GM06990 (cell line): ENCODE data around the gene AP3S1.

ENCODE experiments used
- DNase-seq: peaks from one replicate; pipeline ENCODE4 v3.0.0-alpha.2; 2011; ENCODE audit not compliant: insufficient read length; ENCODE audit errors: extremely low read depth
- H3K27me3 ChIP-seq: replicated peaks from 2 replicates; pipeline ENCODE4 v1.6.0; 2011; ENCODE audit warnings: low read length; ENCODE audit not compliant: control insufficient read depth, insufficient read depth
- H3K36me3 ChIP-seq: 2 replicates; pipeline ENCODE4 v1.5.1; 2011; ENCODE audit warnings: low read length; ENCODE audit not compliant: control insufficient read depth, insufficient read depth
- H3K4me3 ChIP-seq: replicated peaks from 2 replicates; pipeline ENCODE4 v1.5.1; 2011; ENCODE audit warnings: low read depth, mild to moderate bottlenecking, control low read depth, low read length
- CTCF ChIP-seq: IDR thresholded peaks from 2 replicates; pipeline ENCODE4 v1.5.1; 2011; ENCODE audit warnings: low read length, control low read depth, mild to moderate bottlenecking, inconsistent platforms; ENCODE audit not compliant: insufficient read depth, poor library complexity, severe bottlenecking

The AP3S1 gene

GRCh38 chr5:115841382-115842088 is at the start of gene AP3S1, which contains the start of gene ATG12:
Gene AP3S1 (plus strand): TSS chr5:115841935. CDS start chr5:115842038, 103 bp downstream.
Gene ATG12 (minus strand): TSS chr5:115841565. CDS start chr5:115841552, 13 bp downstream.
- peak within 1 kb of the TSS; percentile 97 for H3K4me3 ChIP-seq
- H3K27me3 ChIP-seq = no peaks in the 10 kb centered on the region
- DNase-seq = peak; percentile 95
- H3K36me3 ChIP-seq = peaks cover 3% of the 10 kb centered on the region; the same call in 1 of the 2 replicates
- no peak for TF ChIP-seq CTCF

GRCh38 chr5:115795700-115796099 is 46.0 kb upstream of the AP3S1 start:
- Histone ChIP-seq H3K4me3 (no peak overlapping the region), H3K27me3 (no peaks in the 10 kb centered on the region; the same call in 1 of the 2 replicates), H3K36me3 (no peaks in the 10 kb centered on the region)
- TF ChIP-seq CTCF = no peak
- DNase-seq = no peak

- Histone ChIP-seq H3K4me3 (no peak overlapping the region), H3K36me3 (no peaks in the 10 kb centered on the region), H3K27me3 (no peaks in the 10 kb centered on the region; the same call in 1 of the 2 replicates)
- no peak for TF ChIP-seq CTCF
- DNase-seq = no peak
Measured at GRCh38 chr5:115796656-115797055, 45.1 kb upstream of the AP3S1 start.

- Histone ChIP-seq H3K27me3 (no peaks in the 10 kb centered on the region; the same call in 1 of the 2 replicates), H3K4me3 (no peak overlapping the region), H3K36me3 (no peaks in the 10 kb centered on the region)
- DNase-seq = no peak
- no peak for TF ChIP-seq CTCF
Measured at GRCh38 chr5:115798252-115798651, 43.5 kb upstream of the AP3S1 start.

GRCh38 chr5:115800108-115800507 is 41.6 kb upstream of the AP3S1 start:
- no peak for DNase-seq
- Histone ChIP-seq H3K4me3 (no peak overlapping the region), H3K27me3 (no peaks in the 10 kb centered on the region; the same call in 1 of the 2 replicates), H3K36me3 (no peaks in the 10 kb centered on the region)
- TF ChIP-seq CTCF = no peak
